GM19397 (cell line): ENCODE data around the gene SYT2.
"Not testable (repeated sequence)": the region's sequence is repeated elsewhere in the genome, so short reads cannot be mapped to it uniquely, and the experiment has no call there.

Experiments
- ATAC-seq: cut with Tn5 transposase; IDR thresholded peaks from one replicate; pipeline ENCODE4 v1.9.1; 2021; ENCODE audit warnings: mild to moderate bottlenecking, moderate library complexity; ENCODE audit not compliant: unreplicated experiment

Gene SYT2

DNA sequence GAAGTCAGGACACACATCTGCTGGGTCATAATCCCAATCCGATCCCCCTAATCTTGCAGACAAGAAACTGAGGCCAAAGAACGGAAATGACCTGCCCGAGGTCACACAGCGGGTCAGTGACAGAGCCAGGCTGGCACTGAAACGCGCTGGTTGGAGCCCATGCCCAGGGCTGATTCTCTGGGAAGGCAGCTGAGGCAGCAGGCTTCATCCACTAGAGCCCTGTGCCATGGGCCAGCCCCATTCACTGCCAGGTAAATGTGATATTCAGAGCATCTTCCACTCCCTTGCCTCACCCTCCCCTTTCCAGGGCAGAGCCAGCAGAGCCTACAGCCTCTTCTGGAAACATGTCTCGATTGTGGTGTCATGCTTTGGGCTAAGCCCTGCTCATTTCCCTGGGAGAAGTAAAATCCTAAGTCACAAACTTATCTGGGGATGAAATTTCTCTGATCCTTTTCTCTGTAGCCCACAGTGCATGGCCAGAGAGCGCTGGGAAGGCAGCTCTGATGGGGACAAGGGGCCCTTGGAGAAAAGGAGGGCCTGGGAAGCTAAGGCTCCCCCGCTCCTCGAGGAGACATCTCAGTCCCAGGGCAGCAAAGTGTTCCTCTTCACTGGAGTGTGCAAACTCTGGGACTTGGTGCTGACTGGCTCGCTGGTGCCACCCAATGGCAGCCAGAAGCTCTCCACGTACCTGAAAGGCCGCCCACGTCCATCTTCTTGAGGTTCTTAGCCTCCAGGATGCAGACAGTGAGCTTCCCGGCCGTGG, 110.4 kb downstream of the SYT2 start:
- no peak for ATAC-seq

DNA sequence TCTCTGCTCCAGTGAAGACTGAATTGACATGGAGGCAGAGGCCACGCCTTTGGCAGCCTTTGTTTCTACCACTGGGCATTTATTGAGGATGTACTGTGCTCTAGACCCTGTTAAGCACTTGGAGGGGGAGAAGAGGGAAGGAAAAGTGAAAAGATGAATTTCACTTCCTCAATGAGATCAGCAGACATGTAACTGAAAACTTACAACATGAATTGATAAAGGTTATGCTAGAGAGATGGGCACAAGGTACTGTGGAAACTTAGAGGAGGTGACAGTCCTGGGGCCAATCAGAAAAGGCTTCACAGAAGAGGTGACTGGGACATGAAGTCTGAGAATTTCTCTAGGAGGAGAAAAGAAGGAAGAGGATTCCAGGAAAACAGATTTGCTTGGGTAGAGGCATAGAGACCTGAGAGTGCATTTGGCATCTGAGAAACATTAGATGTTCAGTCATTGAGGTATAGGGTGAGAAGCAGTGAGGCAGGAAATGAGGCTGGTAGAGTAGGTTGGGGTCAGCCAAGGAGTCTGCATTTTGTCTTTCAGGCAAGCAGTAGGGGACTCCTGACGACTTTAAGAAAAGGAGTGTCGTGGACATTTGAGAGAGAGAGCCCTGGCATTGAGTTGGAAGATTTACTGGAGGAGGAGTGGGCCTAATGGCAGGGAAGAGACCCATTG, 113.0 kb downstream of the SYT2 start:
- no peak for ATAC-seq

- no peak for ATAC-seq
Observed at GRCh38 chr1:202596638-202597037, 113.6 kb downstream of the SYT2 start.

DNA sequence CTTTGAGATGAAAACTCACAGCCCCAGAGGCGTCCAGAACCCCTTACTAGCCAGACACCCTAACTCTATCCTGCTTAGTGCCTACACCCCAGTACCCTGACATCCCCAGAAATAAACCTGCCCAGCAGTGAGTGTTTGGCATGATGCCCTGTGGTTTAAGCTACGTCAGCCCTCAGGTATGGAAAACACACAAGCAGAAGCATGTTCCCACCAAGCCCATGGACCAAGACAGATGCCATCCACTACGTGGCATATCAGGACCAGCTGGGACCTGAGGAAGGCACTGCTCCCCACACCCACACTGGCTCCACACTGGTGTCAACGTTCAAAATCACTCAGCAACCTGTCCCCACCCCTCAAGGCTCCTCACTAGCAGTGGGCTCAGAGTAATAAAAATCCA, 116.4 kb downstream of the SYT2 start:
- ATAC-seq = no peak

GRCh38 chr1:202592146-202592545, 118.1 kb downstream of the SYT2 start:
- no peak for ATAC-seq

- ATAC-seq = no peak
Observed at GRCh38 chr1:202591515-202591914, 118.7 kb downstream of the SYT2 start.

- no peak for ATAC-seq
Observed at GRCh38 chr1:202590975-202591411, 119.3 kb downstream of the SYT2 start.

DNA sequence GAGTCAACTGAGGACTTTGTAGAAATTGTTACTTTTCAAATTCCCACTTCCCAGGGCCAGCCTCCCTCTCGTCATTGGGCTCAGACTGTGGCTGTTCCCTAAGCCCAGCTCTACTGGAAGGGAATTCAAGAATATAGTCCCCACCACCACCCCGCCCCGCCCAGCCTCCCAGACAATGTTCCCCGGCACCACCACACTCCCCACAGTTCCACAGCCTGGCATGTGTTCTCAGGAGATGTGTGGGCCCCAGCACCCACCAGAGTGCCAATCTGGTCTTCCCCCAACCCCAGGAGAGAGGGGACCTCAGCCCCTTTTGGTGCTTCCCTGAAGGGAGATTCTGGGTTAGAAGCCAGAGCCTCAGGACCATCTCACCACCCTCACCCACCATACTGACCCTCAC, 120.1 kb downstream of the SYT2 start:
- no peak for ATAC-seq

- ATAC-seq = no peak
Observed at GRCh38 chr1:202589190-202589930, 120.9 kb downstream of the SYT2 start.

GRCh38 chr1:202588503-202589189, 121.6 kb downstream of the SYT2 start:
- no peak for ATAC-seq

GRCh38 chr1:202587859-202588485, 122.3 kb downstream of the SYT2 start:
- no peak for ATAC-seq

- no peak for ATAC-seq
Observed at GRCh38 chr1:202586871-202587270, 123.4 kb downstream of the SYT2 start.

DNA sequence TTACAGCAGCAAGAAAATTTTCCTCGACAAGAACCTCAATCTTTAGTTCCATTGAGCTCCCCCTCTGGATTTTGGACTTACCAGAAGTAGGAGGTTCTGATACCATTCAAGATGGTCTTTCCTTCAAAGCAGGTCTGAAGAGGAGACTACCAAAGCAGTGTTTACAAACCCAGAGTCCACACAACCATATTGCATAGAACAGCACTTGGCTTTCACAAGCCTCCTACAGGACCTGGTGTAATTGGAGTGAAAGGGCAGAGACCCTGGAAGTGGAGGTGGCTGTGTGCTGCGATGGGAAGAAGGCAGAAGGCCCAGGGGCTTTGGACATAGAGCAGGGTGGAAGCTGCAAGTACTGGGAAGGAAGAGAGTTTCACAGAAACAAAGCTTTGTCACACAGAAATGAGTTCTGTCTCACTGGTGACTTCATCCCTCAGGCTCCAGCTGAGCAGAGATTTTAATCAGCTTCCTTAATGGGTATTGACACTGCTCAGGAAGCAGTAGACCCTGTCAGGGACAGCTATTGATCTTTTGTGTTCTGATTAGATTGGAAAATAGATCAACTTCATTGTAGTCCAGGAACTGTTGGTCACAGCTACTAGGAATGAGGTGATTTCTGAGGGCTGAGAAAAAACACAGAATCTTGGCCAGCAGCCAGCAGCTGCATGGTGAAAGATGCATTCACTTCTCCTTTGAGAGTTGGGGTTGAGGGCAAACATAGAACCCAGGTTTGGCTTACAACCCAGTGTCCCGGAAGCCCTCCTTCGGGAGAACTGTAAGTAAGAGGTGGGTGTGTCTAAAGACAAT, 124.0 kb downstream of the SYT2 start:
- peak; percentile 61 for ATAC-seq

DNA sequence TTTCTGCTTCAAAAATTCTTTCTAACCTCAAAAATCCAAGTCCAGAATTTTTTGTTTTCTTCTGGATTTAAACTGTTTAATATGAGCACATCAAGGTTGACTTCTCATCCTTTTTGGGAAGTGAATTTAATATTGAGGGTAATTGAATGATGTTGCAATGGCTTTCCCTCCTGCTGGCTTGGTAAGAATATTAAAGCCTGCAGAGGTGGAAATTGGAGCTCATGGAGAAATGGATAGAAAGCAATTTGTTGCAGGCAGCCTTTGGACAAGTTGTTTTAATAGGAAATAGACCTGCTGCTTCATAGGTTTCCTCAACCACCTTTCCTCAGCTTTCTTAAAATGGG, 124.7 kb downstream of the SYT2 start:
- ATAC-seq = no peak

DNA sequence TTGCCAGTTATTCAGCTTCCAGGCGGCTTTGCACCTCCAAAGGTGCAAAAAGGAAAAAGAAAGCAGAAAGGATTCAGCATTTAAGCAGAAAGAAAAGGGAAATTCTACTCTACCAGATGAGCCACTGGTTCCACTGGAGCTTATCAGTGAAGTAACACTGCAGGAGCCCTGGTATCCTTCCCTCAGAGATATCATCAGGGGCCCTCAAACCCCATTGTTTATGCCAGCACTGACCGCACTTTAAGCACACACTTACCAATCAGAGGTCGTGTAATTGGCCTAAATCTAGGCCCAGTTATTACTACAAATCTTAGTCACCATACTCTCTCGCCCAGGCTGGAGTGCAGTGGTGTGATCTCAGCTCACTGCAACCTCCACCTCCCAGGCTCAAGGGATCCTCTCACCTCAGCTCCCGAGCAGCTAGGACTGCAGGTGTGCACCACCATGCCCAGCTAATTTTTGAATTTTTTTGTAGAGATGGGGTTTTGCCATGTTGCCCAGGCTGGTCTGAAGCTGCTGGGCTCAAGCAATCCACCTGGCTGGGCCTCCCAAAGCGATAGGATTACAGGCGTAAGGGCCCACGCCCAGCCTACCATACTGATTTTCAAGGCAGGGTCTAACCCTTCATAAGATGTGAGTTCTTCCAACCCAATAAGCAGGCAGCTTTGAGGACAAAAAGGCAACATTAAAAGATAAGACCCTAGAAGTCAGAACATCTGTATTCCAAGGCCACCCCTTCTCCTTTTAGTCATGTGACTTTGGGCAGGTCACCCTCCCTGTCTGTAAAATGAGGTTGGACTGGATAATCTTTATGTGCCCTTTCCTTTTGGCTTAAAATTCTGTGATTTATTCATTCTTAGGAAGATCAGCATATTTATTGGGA, 125.3 kb downstream of the SYT2 start:
- no peak for ATAC-seq

DNA sequence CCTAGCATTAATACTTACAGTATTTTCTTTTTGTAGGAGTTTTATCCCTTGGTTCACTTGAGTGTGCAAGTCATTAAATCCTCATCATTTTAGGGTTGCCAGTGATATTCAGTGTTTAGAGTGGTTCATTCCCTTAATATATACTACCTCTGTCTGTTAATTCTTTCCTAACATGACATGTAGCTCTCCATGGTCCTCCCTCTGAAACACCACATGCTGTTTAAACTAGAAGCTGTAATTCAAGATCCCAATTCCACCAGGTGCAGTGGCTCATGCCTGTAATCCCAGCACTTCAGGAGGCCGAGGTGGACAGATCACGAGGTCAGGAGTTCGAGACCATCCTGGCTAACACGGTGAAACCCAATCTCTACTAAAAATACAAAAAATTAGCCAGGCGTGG, 127.9 kb downstream of the SYT2 start:
- ATAC-seq = not testable (repeated sequence)

DNA sequence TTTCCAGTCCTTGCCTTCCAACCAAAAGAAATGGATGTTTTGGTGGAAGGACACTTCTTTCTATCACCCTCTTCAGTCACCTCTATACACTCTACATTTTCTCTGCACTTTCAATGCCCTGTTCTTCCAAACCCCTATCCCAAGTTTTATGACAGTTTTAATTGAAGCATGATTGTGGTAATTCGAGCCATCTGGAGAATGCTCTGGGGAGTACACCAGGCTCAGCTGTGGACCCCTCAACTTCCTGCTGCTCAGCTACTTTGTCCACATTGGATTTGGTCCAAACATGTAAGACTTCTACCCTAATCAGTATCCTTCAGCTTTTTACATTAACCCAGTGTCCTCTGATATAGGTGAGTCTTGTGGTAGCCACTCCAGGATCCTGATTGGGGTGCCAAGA, 129.6 kb downstream of the SYT2 start:
- no peak for ATAC-seq

- ATAC-seq = no peak
Observed at GRCh38 chr1:202579806-202580205, 130.4 kb downstream of the SYT2 start.

DNA sequence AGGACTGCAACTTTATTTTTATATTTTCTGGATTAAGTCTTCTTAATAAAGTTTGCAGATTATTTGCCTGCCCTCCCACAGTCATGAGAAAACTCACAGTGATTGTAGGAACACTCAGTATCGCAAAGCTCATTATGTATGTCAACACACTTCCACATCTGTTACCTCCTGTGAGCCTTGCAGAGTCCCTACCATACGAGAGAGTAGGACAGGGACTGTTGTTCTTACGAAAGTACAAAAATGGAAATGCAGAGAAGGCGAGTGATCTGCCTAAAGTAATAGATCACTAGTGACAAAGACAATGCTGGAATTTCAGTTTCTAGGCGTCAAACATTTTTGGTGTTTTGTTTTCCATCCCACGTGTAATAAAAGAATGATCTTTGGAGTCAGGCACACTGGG, 131.7 kb downstream of the SYT2 start:
- no peak for ATAC-seq
